HG02840 (cell line): ENCODE results near the gene GPR63.

ENCODE experiments used
- ATAC-seq: cut with Tn5 transposase; IDR thresholded peaks from one replicate; pipeline ENCODE4 v1.9.1; 2021; ENCODE audit warnings: mild to moderate bottlenecking, moderate library complexity, moderate number of reproducible peaks; ENCODE audit not compliant: unreplicated experiment, low FRiP score

The GPR63 gene

GRCh38 chr6:96762599-96762998 is 74.7 kb downstream of the GPR63 start:
- ATAC-seq, result no peak

GRCh38 chr6:96761794-96762193 is 75.5 kb downstream of the GPR63 start:
- no peak for ATAC-seq

GRCh38 chr6:96760153-96760687 is 77.1 kb downstream of the GPR63 start:
- no peak for ATAC-seq

GRCh38 chr6:96755096-96755495 is 82.2 kb downstream of the GPR63 start:
- ATAC-seq, result no peak

- ATAC-seq, result no peak
These were observed 87.4 kb downstream of the GPR63 start for GRCh38 chr6:96749891-96750290.
